K562 (cell line): ENCODE data around the gene LSR. TPM values are rescaled to one million over a fixed set of nuclear protein-coding genes. Genes with fewer than 3 reads are reported as not detected.

ENCODE experiments used
- BCOR ChIP-seq: fragments of 450-650 bp; IDR thresholded peaks from 2 replicates; pipeline ENCODE4 v1.6.1; 2016
- BRCA1 ChIP-seq, 2 experiments: fragments of 450-650 bp in 1 of 2; sonication (generic) in 1 of 2; formaldehyde crosslinking in 1 of 2; IDR thresholded peaks; 2 replicates each; pipeline versions ENCODE4 v1.5.0 to v1.6.1; 2017 to 2020; ENCODE audit warnings: mild to moderate bottlenecking in 1 of 2, missing genetic modification reagents in 1 of 2
- DPF2 ChIP-seq: fragments of 450-650 bp; IDR thresholded peaks from 2 replicates; pipeline ENCODE4 v1.6.1; 2016
- HNRNPUL1 ChIP-seq: fragments of 200-400 bp; formaldehyde crosslinking; IDR thresholded peaks from 2 replicates; pipeline ENCODE4 v1.6.1; 2017; ENCODE audit warnings: low read length
- MIER1 ChIP-seq: fragments of 450-650 bp; IDR thresholded peaks from 2 replicates; pipeline ENCODE4 v1.6.1; 2016; ENCODE audit warnings: antibody characterized with exemption, mild to moderate bottlenecking, low read depth
- RBM15 ChIP-seq: fragments of 200-400 bp; formaldehyde crosslinking; IDR thresholded peaks from 2 replicates; pipeline ENCODE4 v1.6.1; 2018; ENCODE audit warnings: mild to moderate bottlenecking, low read length, moderate library complexity; ENCODE audit not compliant: insufficient read depth
- SIX5 ChIP-seq, 2 experiments: IDR thresholded peaks; 2 replicates each; pipeline ENCODE4 v1.6.1; 2011; ENCODE audit warnings: low read length in 2 of 2, borderline replicate concordance in 1 of 2, low read depth in 1 of 2, mild to moderate bottlenecking in 1 of 2, moderate library complexity in 1 of 2; ENCODE audit not compliant: insufficient read depth in 1 of 2
- TBP ChIP-seq: optimal IDR thresholded peaks from 2 replicates; pipeline ENCODE3; 2011; ENCODE audit warnings: low read depth, low read length, improper control_type of control experiment
- ZNF57 ChIP-seq: fragments of 450-650 bp; formaldehyde crosslinking; IDR thresholded peaks from 2 replicates; pipeline ENCODE4 v1.4.0; 2020; ENCODE audit warnings: mild to moderate bottlenecking, moderate library complexity
- polyA plus RNA-seq, 8 experiments: library from polyadenylated mRNA; depleted of rRNA in 4 of 8; stranded (reverse) in 5 of 8; unstranded in 3 of 8; fragments of >200 nt; fragmentation: Nextera tagmentation in 2 of 8; fragmentation: Illumina TruSeq in 1 of 8; extraction: Ambion mirVana in 2 of 8; extraction: Trizol in 1 of 8; gene quantifications; 2 replicates each; pipeline versions ENCODE4 v1.2.1 to v1.2.3, GENCODE V29; 2011 to 2014; ENCODE audit warnings: inconsistent platforms in 1 of 8, missing spikeins in 1 of 8
- total RNA-seq, 7 experiments: library from RNA; depleted of rRNA in 6 of 7; stranded (reverse); fragments of >200 nt in 6 of 7; fragmentation: Illumina TruSeq in 2 of 7; extraction: Trizol in 2 of 7; gene quantifications; 2 replicates each; pipeline versions ENCODE4 v1.2.1 to v1.2.3, GENCODE V29; 2011 to 2021; ENCODE audit warnings: low replicate concordance in 1 of 7
- TF ChIP-seq, protein P1 (sequence below), 2 experiments: IDR thresholded peaks in 1 of 2; conservative IDR thresholded peaks in 1 of 2; 2 replicates each; pipeline ENCODE4 v1.6.1; 2016; ENCODE audit warnings: low read depth in 2 of 2, mild to moderate bottlenecking in 1 of 2, missing compliant biosample characterization in 1 of 2, missing genetic modification characterization in 1 of 2, moderate library complexity in 1 of 2
- TF ChIP-seq, protein P2 (sequence below): fragments of 250-450 bp; sonication (Bioruptor Pico); IDR thresholded peaks from 2 replicates; pipeline ENCODE4 v1.9.0; 2021; ENCODE audit warnings: mild to moderate bottlenecking, inconsistent platforms
- TF ChIP-seq, protein P3 (sequence below): fragments of 450-650 bp; IDR thresholded peaks from 2 replicates; pipeline ENCODE4 v1.6.1; 2016; ENCODE audit warnings: antibody characterized with exemption
- TF ChIP-seq, protein P4 (sequence below): fragments of 450-650 bp; IDR thresholded peaks from 2 replicates; pipeline ENCODE4 v1.6.1; 2016; ENCODE audit warnings: missing biosample characterization, missing genetic modification characterization
- TF ChIP-seq, protein P5 (sequence below): fragments of 450-650 bp; IDR thresholded peaks from 2 replicates; pipeline ENCODE4 v1.6.1; 2016; ENCODE audit warnings: mild to moderate bottlenecking
- TF ChIP-seq, protein P6 (sequence below), 2 experiments: fragments of 250-450 bp in 1 of 2; fragments of 450-650 bp in 1 of 2; sonication (Bioruptor Pico) in 1 of 2; IDR thresholded peaks; 2 replicates each; pipeline versions ENCODE4 v1.6.1 to v1.8.0; 2016 to 2021; ENCODE audit warnings: mild to moderate bottlenecking in 2 of 2, moderate library complexity in 2 of 2, missing compliant biosample characterization in 1 of 2, missing genetic modification characterization in 1 of 2

The LSR gene
- total and polyA plus RNA-seq, 9 of the 15 experiments (the other 6 are each of a cell fraction or from before 2014, with no cell fraction given), result 0.44 to 87.9 (median 28.0) TPM

DNA sequence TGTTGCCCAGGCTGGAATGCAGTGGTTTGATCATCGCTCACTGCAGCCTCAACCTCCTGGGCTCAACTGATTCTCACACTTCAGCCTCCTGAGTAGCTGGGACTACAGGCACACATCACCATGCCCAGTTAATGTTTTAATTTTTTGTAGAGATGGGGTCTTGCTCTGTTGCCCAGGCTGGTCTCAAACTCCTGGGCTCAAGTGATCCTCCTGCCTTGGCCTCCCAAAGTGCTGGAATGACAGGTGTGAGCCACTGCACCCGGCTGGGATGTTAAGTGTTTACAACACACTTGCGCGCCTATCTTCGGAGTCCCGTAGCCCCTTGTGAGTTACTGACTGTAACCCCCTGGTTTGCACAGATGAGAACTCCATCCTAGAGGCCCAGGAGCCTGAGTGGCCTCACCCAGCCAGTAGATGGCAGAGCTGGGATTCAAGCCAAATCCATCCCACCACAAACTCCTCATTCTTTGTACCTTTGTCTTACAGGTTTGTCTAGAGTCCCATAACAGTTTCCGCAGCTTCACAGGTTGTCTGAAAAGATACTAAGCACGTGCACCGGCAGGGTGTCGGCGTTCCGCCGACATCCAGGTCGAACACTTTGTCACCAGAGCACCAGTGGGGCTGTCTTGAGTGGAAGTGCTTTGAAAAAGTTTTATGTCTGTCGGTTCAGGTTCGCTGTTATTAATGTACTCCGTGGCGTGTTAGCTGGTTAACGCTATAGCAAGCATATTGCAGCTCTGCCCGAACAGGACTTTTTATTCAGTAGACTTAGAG, 57.9 kb downstream of the LSR start (continued):
- no peak for TF ChIP-seq RBM15
- TF ChIP-seq TBP, result no peak
- TF ChIP-seq MIER1, result 0 out of 2 replicates have a peak, but pooled peaks have one; percentile 55
- TF ChIP-seq HNRNPUL1, result no peak
- 0 out of 2 replicates have a peak, but pooled peaks have one; percentile 36 for TF ChIP-seq DPF2
- TF ChIP-seq, protein P1, sequence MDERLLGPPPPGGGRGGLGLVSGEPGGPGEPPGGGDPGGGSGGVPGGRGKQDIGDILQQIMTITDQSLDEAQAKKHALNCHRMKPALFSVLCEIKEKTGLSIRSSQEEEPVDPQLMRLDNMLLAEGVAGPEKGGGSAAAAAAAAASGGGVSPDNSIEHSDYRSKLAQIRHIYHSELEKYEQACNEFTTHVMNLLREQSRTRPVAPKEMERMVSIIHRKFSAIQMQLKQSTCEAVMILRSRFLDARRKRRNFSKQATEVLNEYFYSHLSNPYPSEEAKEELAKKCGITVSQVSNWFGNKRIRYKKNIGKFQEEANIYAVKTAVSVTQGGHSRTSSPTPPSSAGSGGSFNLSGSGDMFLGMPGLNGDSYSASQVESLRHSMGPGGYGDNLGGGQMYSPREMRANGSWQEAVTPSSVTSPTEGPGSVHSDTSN (CRISPR knock-in tag; IDR thresholded peaks at IDR 0.05; ENCODE audit: low read depth), result no peak
- TF ChIP-seq, protein P1 (tag; conservative IDR thresholded peaks at IDR 0.05; ENCODE audit: low read depth), result no peak
- TF ChIP-seq BCOR, result peak; percentile 98
- TF ChIP-seq, protein P2, sequence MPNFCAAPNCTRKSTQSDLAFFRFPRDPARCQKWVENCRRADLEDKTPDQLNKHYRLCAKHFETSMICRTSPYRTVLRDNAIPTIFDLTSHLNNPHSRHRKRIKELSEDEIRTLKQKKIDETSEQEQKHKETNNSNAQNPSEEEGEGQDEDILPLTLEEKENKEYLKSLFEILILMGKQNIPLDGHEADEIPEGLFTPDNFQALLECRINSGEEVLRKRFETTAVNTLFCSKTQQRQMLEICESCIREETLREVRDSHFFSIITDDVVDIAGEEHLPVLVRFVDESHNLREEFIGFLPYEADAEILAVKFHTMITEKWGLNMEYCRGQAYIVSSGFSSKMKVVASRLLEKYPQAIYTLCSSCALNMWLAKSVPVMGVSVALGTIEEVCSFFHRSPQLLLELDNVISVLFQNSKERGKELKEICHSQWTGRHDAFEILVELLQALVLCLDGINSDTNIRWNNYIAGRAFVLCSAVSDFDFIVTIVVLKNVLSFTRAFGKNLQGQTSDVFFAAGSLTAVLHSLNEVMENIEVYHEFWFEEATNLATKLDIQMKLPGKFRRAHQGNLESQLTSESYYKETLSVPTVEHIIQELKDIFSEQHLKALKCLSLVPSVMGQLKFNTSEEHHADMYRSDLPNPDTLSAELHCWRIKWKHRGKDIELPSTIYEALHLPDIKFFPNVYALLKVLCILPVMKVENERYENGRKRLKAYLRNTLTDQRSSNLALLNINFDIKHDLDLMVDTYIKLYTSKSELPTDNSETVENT (CRISPR knock-in tag), result no peak
- TF ChIP-seq, protein P3, sequence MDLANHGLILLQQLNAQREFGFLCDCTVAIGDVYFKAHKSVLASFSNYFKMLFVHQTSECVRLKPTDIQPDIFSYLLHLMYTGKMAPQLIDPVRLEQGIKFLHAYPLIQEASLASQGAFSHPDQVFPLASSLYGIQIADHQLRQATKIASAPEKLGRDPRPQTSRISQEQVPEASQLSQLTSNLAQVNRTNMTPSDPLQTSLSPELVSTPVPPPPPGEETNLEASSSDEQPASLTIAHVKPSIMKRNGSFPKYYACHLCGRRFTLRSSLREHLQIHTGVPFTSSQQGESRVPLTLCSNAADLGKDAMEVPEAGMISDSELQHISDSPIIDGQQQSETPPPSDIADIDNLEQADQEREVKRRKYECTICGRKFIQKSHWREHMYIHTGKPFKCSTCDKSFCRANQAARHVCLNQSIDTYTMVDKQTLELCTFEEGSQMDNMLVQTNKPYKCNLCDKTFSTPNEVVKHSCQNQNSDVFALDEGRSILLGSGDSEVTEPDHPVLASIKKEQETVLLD, result no peak; the same call in 1 of the 2 replicates
- no peak for TF ChIP-seq ZNF57 (CRISPR knock-in tag)
- TF ChIP-seq, protein P4, sequence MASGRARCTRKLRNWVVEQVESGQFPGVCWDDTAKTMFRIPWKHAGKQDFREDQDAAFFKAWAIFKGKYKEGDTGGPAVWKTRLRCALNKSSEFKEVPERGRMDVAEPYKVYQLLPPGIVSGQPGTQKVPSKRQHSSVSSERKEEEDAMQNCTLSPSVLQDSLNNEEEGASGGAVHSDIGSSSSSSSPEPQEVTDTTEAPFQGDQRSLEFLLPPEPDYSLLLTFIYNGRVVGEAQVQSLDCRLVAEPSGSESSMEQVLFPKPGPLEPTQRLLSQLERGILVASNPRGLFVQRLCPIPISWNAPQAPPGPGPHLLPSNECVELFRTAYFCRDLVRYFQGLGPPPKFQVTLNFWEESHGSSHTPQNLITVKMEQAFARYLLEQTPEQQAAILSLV (tag), result 0 out of 2 replicates have a peak, but pooled peaks have one; percentile 3
- TF ChIP-seq BRCA1 (IDR thresholded peaks at IDR 0.05), result no peak
- no peak for TF ChIP-seq BRCA1 (CRISPR knock-in tag; IDR thresholded peaks at IDR 0.05)
- TF ChIP-seq, protein P5, sequence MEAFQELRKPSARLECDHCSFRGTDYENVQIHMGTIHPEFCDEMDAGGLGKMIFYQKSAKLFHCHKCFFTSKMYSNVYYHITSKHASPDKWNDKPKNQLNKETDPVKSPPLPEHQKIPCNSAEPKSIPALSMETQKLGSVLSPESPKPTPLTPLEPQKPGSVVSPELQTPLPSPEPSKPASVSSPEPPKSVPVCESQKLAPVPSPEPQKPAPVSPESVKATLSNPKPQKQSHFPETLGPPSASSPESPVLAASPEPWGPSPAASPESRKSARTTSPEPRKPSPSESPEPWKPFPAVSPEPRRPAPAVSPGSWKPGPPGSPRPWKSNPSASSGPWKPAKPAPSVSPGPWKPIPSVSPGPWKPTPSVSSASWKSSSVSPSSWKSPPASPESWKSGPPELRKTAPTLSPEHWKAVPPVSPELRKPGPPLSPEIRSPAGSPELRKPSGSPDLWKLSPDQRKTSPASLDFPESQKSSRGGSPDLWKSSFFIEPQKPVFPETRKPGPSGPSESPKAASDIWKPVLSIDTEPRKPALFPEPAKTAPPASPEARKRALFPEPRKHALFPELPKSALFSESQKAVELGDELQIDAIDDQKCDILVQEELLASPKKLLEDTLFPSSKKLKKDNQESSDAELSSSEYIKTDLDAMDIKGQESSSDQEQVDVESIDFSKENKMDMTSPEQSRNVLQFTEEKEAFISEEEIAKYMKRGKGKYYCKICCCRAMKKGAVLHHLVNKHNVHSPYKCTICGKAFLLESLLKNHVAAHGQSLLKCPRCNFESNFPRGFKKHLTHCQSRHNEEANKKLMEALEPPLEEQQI, result no peak
- TF ChIP-seq, protein P6, sequence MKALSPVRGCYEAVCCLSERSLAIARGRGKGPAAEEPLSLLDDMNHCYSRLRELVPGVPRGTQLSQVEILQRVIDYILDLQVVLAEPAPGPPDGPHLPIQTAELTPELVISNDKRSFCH (CRISPR knock-in tag; IDR thresholded peaks at IDR 0.05), result no peak
- TF ChIP-seq, protein P6 (tag; IDR thresholded peaks at IDR 0.05), result no peak
- no peak for TF ChIP-seq SIX5 (IDR thresholded peaks at IDR 0.05; ENCODE audit: borderline replicate concordance in 1 of 2, insufficient read depth in 1 of 2, low read depth in 1 of 2, low read length in 2 of 2)
